Panc1 (cell line): Measurements from ENCODE around the gene FAM133A. TPM values are rescaled to one million over a fixed set of nuclear protein-coding genes. Genes with fewer than 3 reads are reported as not detected.
A peak's percentile ranks its signal among the peaks of the same experiment; 100 is the strongest.

ENCODE experiments used
- ATAC-seq: fragments of 200-7000 bp; cut with Tn5 transposase; 2 replicates; pipeline ENCODE4 v1.9.1; 2020; ENCODE audit warnings: mild to moderate bottlenecking, moderate library complexity
- Bru-seq: library from RNA; stranded (reverse); fragments of 400-500 nt; gene quantifications from one replicate; lab custom pipeline; 2021; lab: Mats Ljungman, UMichigan
- BruChase-seq, 2 experiments: library from RNA; stranded (reverse); fragments of 400-500 nt; gene quantifications; one replicate each; lab custom pipeline; 2021; lab: Mats Ljungman, UMichigan
- BruUV-seq: library from RNA; stranded (reverse); fragments of 400-500 nt; replicated peaks from 2 replicates; lab custom pipeline; 2021; lab: Mats Ljungman, UMichigan
- CTCF ChIA-PET: fragments of 300-600 bp; sonication (Branson Sonifier 250); formaldehyde crosslinking; loops from one replicate; lab custom pipeline; 2022; ENCODE audit warnings: antibody characterized with exemption; lab: Charles Lee
- POLR2A ChIA-PET: fragments of 300-600 bp; sonication (Branson Sonifier 250); formaldehyde crosslinking; loops from one replicate; lab custom pipeline; 2022; ENCODE audit warnings: antibody characterized with exemption; lab: Charles Lee
- DNase-seq: peaks from one replicate; pipeline ENCODE4 v3.0.0-alpha.2; 2010; ENCODE audit warnings: low read depth, low spot score
- H3K27ac ChIP-seq: 2 replicates; pipeline ENCODE4 v1.5.1; 2011; ENCODE audit warnings: mild to moderate bottlenecking, low read length, inconsistent platforms
- H3K27me3 ChIP-seq: fragments of 200-500 bp; sonication (Bioruptor generic); 2 replicates; pipeline ENCODE4 v1.6.0; 2014; ENCODE audit warnings: low read length, inconsistent platforms; ENCODE audit not compliant: control insufficient read depth, insufficient read depth
- H3K36me3 ChIP-seq: fragments of 200-500 bp; sonication (Bioruptor generic); 2 replicates; pipeline ENCODE4 v1.5.1; 2014; ENCODE audit warnings: inconsistent platforms, mild to moderate bottlenecking, low read length, moderate library complexity; ENCODE audit not compliant: control insufficient read depth, insufficient read depth
- H3K4me1 ChIP-seq: 2 replicates; pipeline ENCODE4 v1.5.1; 2011; ENCODE audit warnings: inconsistent platforms, mild to moderate bottlenecking, low read length, moderate library complexity; ENCODE audit not compliant: control insufficient read depth, insufficient read depth
- H3K4me3 ChIP-seq, 2 experiments: 2 replicates each; pipeline ENCODE4 v1.5.1; 2011 to 2012; ENCODE audit warnings: low read depth in 2 of 2, low read length in 2 of 2, mild to moderate bottlenecking in 2 of 2, inconsistent platforms in 1 of 2, moderate library complexity in 1 of 2
- H3K9me3 ChIP-seq: fragments of 200-500 bp; sonication (Bioruptor generic); 2 replicates; pipeline ENCODE4 v1.5.1; 2014; ENCODE audit warnings: low read depth, mild to moderate bottlenecking, inconsistent platforms, low read length, moderate library complexity; ENCODE audit not compliant: control insufficient read depth, insufficient read depth
- POLR2AphosphoS5 ChIP-seq: IDR thresholded peaks from 2 replicates; pipeline ENCODE4 v1.6.1; 2012; ENCODE audit warnings: mild to moderate bottlenecking, low read depth, low read length, moderate library complexity
- REST ChIP-seq, 2 experiments: IDR thresholded peaks; 2 replicates each; pipeline ENCODE4 v1.6.1; 2011 to 2012; ENCODE audit warnings: low read depth in 2 of 2, control low read depth in 1 of 2, low read length in 1 of 2, mild to moderate bottlenecking in 1 of 2, moderate library complexity in 1 of 2; ENCODE audit not compliant: insufficient read depth in 1 of 2
- SIN3A ChIP-seq: IDR thresholded peaks from 2 replicates; pipeline ENCODE4 v1.6.1; 2012; ENCODE audit warnings: low read depth, mild to moderate bottlenecking, low read length, moderate library complexity, borderline replicate concordance; ENCODE audit not compliant: insufficient read depth
- TCF7L2 ChIP-seq: IDR thresholded peaks from 2 replicates; pipeline ENCODE4 v1.6.1; 2011; ENCODE audit warnings: mild to moderate bottlenecking, low read depth, low read length, inconsistent platforms
- in situ Hi-C: cut with HindIII; loops from 2 replicates; pipeline ENCODE4 v1.10.0; 2016; ENCODE audit warnings: low sequenced_read_pairs, low pct_unique_long_range_greater_than_20kb
- intact Hi-C: fragments of 100-400 bp; cut with micrococcal nuclease; formaldehyde crosslinking; loops from one replicate; pipeline ENCODE4 v1.10.0; 2022; ENCODE audit not compliant: unreplicated experiment
- long read RNA-seq: library from polyadenylated mRNA; unstranded; transcript quantifications from one replicate; pipeline ENCODE4 v2.0.0, GENCODE V29; 2021; ENCODE audit not compliant: unreplicated experiment
- polyA plus RNA-seq: library from polyadenylated mRNA; unstranded; fragments of >200 nt; gene quantifications from one replicate; pipeline ENCODE4 v1.2.1, GENCODE V29; 2012; ENCODE audit warnings: missing spikeins; ENCODE audit not compliant: insufficient read length
- total RNA-seq: library from RNA; stranded (reverse); gene quantifications from one replicate; pipeline ENCODE4 v1.2.1, GENCODE V29; 2021; ENCODE audit not compliant: unreplicated experiment
- TF ChIP-seq, protein P1 (sequence below): fragments of 450-650 bp; IDR thresholded peaks from 2 replicates; pipeline ENCODE4 v1.5.1; 2017; ENCODE audit warnings: mild to moderate bottlenecking

FAM133A gene
- total RNA-seq (not detected), Bru-seq, nascent RNA (percentile 8 among the genes with signal in this experiment), BruChase-seq, experiment 1, labeled RNA remaining after a 2-hour chase (percentile 5 among the genes with signal in this experiment), BruChase-seq, experiment 2, labeled RNA remaining after a 6-hour chase (percentile 10 among the genes with signal in this experiment)
- not detected for polyA plus RNA-seq
- long read RNA-seq = 0 reads

GRCh38 chrX:93673869-93674271 lies at the start of gene FAM133A:
FAM133A (plus strand) TSS chrX:93674206; CDS start chrX:93709420, 35,214 bp downstream.
- peak; percentile 30; the same call in 1 of the 2 replicates for ATAC-seq
- H3K36me3 ChIP-seq = no peaks in the 10 kb centered on the region
- ChIA-PET CTCF (no interaction called here), POLR2A (no interaction called here)
- H3K9me3 ChIP-seq = no peaks in the 10 kb centered on the region
- intact Hi-C loops = no loop called here
- H3K27me3 ChIP-seq = no peaks in the 10 kb centered on the region
- H3K4me1 ChIP-seq = no peaks in the 10 kb centered on the region
- DNase-seq = no peak
- in situ Hi-C loops = no loop called here
- BruUV-seq = no TSS peak
- peak within 1 kb of the TSS; percentile 58 to 65 for H3K4me3 ChIP-seq
- TF ChIP-seq SIN3A = no peak
- no peak for TF ChIP-seq TCF7L2
- TF ChIP-seq, protein P1, sequence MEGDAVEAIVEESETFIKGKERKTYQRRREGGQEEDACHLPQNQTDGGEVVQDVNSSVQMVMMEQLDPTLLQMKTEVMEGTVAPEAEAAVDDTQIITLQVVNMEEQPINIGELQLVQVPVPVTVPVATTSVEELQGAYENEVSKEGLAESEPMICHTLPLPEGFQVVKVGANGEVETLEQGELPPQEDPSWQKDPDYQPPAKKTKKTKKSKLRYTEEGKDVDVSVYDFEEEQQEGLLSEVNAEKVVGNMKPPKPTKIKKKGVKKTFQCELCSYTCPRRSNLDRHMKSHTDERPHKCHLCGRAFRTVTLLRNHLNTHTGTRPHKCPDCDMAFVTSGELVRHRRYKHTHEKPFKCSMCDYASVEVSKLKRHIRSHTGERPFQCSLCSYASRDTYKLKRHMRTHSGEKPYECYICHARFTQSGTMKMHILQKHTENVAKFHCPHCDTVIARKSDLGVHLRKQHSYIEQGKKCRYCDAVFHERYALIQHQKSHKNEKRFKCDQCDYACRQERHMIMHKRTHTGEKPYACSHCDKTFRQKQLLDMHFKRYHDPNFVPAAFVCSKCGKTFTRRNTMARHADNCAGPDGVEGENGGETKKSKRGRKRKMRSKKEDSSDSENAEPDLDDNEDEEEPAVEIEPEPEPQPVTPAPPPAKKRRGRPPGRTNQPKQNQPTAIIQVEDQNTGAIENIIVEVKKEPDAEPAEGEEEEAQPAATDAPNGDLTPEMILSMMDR = no peak
- TF ChIP-seq POLR2AphosphoS5 = no peak
- no peak within 1 kb of the TSS for H3K27ac ChIP-seq

DNA sequence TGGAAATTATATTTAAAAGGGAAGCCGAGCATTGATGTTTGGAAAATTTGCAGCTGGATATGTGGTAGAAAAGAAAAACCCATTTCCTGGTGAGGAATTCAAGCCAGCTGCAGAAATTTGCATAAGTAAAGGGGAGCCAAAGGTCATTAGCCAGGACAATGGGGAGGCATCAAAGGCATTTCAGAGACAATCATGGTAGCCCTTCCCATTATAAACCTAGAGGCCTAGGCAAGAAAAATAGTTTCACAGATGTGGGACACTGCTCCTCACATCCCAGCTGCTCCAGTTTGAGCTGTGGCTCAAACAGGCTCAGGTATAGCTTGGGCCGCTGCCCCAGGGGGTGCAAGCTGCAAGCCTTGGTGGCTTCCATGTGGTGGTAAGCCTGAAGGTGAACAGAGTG lies 36.4 kb upstream of the FAM133A start:
- in situ Hi-C loops = no loop called here
- ATAC-seq = no peak
- no peak for DNase-seq
- H3K9me3 ChIP-seq = no peaks in the 10 kb centered on the region
- H3K27ac ChIP-seq = no peak overlapping the region
- no peak for TF ChIP-seq POLR2AphosphoS5
- TF ChIP-seq, protein P1 = no peak
- no peak for TF ChIP-seq SIN3A
- TF ChIP-seq TCF7L2 = no peak
- TF ChIP-seq REST (IDR thresholded peaks at IDR 0.05; ENCODE audit: insufficient read depth in 1 of 2, low read depth in 2 of 2, low read length in 1 of 2) = no peak
- H3K27me3 ChIP-seq = no peaks in the 10 kb centered on the region
- POLR2A ChIA-PET = no interaction called here
- H3K4me3 ChIP-seq = no peak overlapping the region
- H3K4me1 ChIP-seq = no peaks in the 10 kb centered on the region
- no TSS peak for BruUV-seq
- intact Hi-C loops = no loop called here
- CTCF ChIA-PET = no interaction called here
- no peaks in the 10 kb centered on the region for H3K36me3 ChIP-seq
